SJCRH30 (cell line): ENCODE results near the gene PHLDB1. TPM values are rescaled to one million over a fixed set of nuclear protein-coding genes. Genes with fewer than 3 reads are reported as not detected.

Experiments
- DNase-seq, 2 experiments: peaks; one replicate each; pipeline ENCODE4 v3.0.0-alpha.2; 2015 to 2020
- H3K27ac ChIP-seq: fragments of 250-450 bp; sonication (Bioruptor Pico); 2 replicates; pipeline ENCODE4 v1.5.1; 2020; ENCODE audit warnings: mild to moderate bottlenecking, moderate library complexity
- H3K27me3 ChIP-seq: fragments of 250-450 bp; sonication (Bioruptor Pico); 2 replicates; pipeline ENCODE4 v1.5.1; 2020; ENCODE audit warnings: mild to moderate bottlenecking, moderate library complexity
- H3K36me3 ChIP-seq: fragments of 250-450 bp; sonication (Bioruptor Pico); 2 replicates; pipeline ENCODE4 v1.5.1; 2020; ENCODE audit warnings: mild to moderate bottlenecking, moderate library complexity
- H3K4me1 ChIP-seq: fragments of 250-450 bp; sonication (Bioruptor Pico); 2 replicates; pipeline ENCODE4 v1.5.1; 2020; ENCODE audit warnings: mild to moderate bottlenecking, moderate library complexity
- H3K4me3 ChIP-seq: fragments of 250-450 bp; sonication (Bioruptor Pico); 2 replicates; pipeline ENCODE4 v1.5.1; 2020; ENCODE audit warnings: mild to moderate bottlenecking, moderate library complexity
- H3K9me3 ChIP-seq: fragments of 250-450 bp; sonication (Bioruptor Pico); replicated peaks from 2 replicates; pipeline ENCODE4 v1.5.1; 2020; ENCODE audit warnings: mild to moderate bottlenecking, moderate library complexity
- total RNA-seq: library from RNA; depleted of rRNA; stranded (reverse); fragments of >200 nt; shearing (Covaris generic); gene quantifications from 2 replicates; pipeline ENCODE4 v1.2.3, GENCODE V29; 2014

The PHLDB1 gene
- total RNA-seq, 1 experiment from 2014 or later, result 21.6 TPM

DNA sequence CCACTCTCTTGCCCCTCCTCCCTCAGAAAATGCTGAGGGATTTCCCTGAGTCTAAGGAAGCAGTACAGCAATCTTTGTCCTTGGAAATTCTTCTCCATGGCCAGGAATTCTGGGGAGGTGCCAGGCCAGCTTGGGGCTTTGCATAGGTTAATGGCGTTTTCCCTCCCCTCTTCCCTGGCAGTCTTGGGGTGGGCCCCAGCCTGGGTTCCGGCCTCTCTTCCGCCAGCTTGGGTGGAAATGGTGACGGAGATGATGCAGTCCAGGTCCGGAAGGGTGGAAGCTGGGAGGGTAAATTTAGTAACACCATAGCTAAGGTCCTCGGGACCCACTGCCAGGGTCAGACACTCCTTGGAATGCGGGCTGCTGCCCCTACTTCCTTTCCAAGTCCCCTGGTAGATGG, 5.0 kb downstream of the PHLDB1 start:
- DNase-seq, result no peak
- H3K27ac ChIP-seq, result no peak overlapping the region
- peaks cover 6% of the 10 kb centered on the region; the same call in 1 of the 2 replicates for H3K4me1 ChIP-seq
- no peak overlapping the region for H3K4me3 ChIP-seq
- no peaks in the 10 kb centered on the region for H3K27me3 ChIP-seq
- no peaks in the 10 kb centered on the region for H3K9me3 ChIP-seq
- H3K36me3 ChIP-seq, result no peaks in the 10 kb centered on the region

DNA sequence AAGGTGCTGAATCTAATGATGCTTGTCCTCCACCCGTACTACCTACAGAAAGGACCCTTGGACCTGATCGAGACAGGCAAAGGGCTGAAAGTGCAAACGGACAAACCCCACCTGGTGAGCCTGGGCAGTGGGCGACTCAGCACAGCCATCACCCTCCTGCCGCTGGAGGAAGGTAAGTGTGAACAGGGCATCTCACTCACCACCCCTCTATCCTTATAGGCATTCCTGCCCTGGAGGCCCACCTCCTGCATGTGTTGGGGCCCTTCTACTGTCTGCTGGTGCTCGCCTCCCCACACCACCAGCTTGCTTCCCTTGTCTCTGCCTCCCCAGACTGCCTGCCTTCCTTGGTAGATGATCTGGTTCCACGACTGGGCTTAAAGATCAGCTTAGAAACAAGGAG, 7.1 kb downstream of the PHLDB1 start:
- no peaks in the 10 kb centered on the region for H3K9me3 ChIP-seq
- no peak overlapping the region for H3K4me3 ChIP-seq
- no peaks in the 10 kb centered on the region for H3K27me3 ChIP-seq
- H3K27ac ChIP-seq, result no peak overlapping the region
- no peak for DNase-seq
- no peaks in the 10 kb centered on the region for H3K36me3 ChIP-seq
- H3K4me1 ChIP-seq, result peaks cover 16% of the 10 kb centered on the region

DNA sequence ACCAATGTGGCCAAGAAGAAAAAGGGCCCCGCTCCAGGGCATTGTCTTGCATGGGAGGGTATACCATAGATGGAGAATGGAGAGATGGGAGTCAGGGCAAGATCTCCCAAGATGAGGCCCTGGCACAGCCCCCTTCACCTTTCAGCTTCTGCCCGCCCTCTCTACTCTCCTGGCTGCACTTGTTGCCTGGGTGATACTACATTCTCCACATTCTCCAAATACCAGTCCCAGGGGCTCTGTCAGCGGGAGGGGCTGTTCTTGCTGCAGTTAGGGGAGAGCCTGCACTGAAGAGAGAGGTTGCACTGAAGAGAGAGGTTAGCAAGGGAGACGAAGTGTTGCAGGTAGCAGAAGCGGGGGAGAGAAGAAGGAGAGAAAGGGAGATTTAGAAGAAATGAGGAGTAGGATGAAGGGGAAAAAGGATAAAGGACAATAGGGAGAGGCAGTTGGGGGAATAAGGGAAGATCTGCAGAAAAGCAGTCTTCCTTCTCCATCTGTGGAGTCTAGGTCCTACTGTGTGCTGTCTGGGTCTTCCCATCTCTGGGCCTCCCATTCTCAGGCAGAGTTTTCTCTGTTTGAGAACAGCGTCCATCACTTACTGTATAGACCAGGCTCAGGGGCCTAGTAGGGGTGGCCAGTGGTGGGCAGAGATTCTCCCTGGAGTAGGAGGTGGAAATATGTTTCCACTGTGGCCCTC, 8.0 kb downstream of the PHLDB1 start:
- Histone ChIP-seq H3K4me1 (peaks cover 19% of the 10 kb centered on the region), H3K27ac (no peak overlapping the region), H3K4me3 (no peak overlapping the region), H3K36me3 (no peaks in the 10 kb centered on the region), H3K9me3 (no peaks in the 10 kb centered on the region), H3K27me3 (no peaks in the 10 kb centered on the region)
- peak in 1 of 2 experiments; percentile 17 for DNase-seq

DNA sequence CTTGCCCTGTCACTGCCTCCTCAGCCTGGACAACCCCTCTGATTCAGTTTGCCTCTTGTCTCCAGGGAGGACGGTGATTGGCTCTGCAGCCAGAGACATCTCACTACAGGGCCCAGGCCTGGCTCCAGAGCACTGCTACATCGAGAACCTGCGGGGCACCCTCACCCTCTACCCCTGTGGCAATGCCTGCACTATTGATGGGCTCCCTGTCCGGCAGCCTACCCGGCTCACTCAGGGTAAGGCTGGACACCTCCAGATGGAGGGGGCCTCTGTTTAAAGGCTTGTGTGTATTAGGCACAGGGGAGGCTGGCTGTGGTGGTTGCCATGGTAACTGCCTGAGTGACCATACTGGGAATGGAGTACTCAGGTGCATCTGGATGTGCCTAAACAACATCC, 8.6 kb downstream of the PHLDB1 start:
- Histone ChIP-seq H3K27me3 (no peaks in the 10 kb centered on the region), H3K36me3 (no peaks in the 10 kb centered on the region), H3K9me3 (no peaks in the 10 kb centered on the region), H3K4me1 (peaks cover 23% of the 10 kb centered on the region), H3K4me3 (no peak overlapping the region), H3K27ac (no peak overlapping the region)
- no peak for DNase-seq

DNA sequence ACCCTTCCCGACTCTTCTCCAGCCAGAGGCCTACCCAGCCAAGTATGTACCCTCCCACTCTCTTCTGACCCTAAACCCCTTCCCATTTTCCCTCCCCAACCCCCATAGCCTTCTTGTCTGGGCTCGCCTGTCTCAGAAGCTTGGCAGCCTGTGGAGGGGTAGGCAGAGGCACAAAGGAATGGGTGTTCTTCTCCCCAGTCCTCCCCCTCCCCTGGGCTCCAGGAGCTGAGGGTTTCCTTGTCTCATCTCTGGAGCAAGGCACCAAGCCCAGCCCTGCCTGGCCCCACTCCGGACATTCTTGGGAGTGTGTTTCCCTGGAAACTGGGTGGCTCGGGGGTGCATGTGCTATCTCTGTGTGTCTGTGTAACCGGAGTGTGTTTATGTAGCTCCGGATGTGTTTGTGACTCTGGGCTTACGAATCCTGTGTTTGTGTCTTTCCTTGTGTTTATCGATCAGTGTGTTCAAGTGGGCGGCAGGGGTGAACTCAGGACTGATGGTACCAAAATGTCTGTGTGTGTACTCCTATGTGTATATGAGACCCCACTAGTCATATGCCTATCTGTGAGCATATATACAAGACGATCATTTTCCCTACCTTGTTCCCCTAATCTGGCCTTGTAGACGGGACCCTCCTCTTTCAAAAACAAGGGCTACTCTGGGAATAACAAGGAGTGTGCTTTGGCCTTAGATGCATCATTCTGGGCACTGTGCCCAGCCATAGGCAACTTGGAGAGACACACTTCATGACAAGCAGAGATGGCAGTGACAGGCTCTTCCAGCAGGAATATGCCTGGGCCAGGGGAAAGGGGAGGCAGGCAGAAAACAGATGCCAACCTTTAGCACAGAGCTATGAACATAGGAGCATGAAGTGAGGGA, 10.9 kb downstream of the PHLDB1 start:
- H3K4me1 ChIP-seq, result peaks cover 30% of the 10 kb centered on the region
- no peak overlapping the region for H3K4me3 ChIP-seq

DNA sequence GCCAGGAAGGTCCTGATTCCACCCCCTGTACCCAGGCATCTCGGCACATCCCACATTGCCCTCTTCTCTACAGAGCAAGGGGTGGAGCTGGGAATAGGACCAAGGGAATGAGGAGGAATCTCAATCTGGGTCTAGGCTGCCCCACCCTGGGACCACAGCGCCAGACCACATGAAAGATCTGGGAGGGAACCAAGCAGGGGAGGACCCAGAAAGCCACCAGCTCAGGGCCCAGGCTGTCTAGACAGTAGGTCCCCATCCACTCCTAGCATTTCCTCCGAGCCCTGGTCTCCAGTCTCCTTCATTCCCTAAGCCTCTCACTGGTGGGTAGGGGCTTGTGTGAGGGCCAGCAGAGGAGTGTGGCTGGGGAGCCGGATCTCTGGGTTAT, 11.6 kb downstream of the PHLDB1 start:
- Histone ChIP-seq H3K4me3 (no peak overlapping the region), H3K27ac (peak overlapping the region; percentile 80), H3K4me1 (peaks cover 36% of the 10 kb centered on the region), H3K9me3 (no peaks in the 10 kb centered on the region), H3K36me3 (no peaks in the 10 kb centered on the region), H3K27me3 (no peaks in the 10 kb centered on the region)
- peak; percentile 16 to 29 for DNase-seq

More for the DNA sequence above, 10.9 kb downstream of the PHLDB1 start:
- Histone ChIP-seq H3K27me3 (no peaks in the 10 kb centered on the region), H3K9me3 (no peaks in the 10 kb centered on the region), H3K36me3 (no peaks in the 10 kb centered on the region), H3K27ac (peak overlapping the region; percentile 80)
- DNase-seq, result no peak

DNA sequence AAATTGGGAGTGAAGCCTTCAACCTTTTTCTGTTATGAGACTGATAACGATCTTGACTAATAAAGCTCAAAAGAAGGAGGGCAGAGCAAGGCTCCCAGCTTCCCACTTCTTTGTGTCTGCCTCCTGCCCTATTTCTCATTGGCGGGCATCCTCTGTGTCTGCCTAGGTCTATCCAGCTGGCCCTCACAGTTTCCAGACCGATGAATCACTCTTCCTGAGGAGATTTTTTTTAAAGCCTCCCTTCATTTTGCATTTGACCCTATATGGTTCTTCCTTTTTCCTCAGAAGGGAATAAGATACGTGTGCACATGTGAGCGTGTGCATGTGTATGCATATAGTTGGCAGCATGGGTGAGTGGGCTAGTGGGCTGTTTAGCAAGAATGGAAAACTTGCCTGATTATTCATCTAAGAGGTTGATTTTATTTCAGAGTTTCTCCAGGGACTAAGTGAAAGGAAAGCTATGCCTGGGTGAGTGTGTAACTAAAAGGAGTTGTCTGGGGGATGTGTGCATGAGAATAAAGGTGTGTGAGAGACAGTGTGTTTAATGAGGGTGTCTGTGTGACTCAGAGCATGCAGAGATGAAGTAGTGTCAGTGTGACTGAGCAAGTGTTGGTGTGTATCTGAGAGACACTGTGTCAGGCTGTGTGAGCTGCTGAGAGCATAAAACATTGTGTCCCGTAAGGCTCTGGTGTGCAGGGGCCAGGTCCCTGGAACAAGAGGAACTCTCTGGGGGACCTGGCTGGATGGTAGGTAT, 12.2 kb downstream of the PHLDB1 start:
- Histone ChIP-seq H3K36me3 (no peaks in the 10 kb centered on the region), H3K9me3 (no peaks in the 10 kb centered on the region), H3K27ac (peak overlapping the region; percentile 80), H3K4me1 (peaks cover 36% of the 10 kb centered on the region), H3K27me3 (no peaks in the 10 kb centered on the region), H3K4me3 (no peak overlapping the region)
- DNase-seq, result peak; percentile 45 to 49

DNA sequence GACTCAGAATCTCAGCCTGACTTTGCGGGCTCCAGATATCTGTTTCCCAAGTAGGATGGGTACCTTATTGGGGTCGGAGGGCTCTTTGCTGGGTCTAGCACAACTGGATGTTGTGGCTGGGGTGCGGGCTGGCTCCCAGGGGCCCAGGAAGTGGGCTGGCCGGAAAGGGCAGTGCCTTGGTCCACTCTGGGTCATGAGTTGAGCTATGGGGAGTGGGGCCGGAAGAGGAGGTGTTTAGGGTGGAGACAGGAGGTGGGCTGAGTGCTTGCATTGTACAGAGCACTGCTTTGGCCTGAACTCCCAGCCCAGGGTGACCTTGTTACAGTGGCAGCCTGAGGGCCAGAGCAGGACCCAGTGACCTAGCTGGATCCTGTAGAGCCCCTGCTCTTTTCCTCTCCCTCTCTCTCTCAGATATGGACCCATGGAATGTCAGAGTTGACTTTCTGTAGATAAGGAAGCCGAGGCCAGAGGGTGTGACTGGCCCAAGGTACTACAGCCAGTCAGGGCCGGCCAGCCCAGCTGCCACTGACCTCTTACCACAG, 13.2 kb downstream of the PHLDB1 start:
- Histone ChIP-seq H3K36me3 (no peaks in the 10 kb centered on the region), H3K4me1 (peaks cover 31% of the 10 kb centered on the region), H3K27me3 (no peaks in the 10 kb centered on the region), H3K9me3 (no peaks in the 10 kb centered on the region), H3K4me3 (peak overlapping the region; percentile 74), H3K27ac (peak overlapping the region; percentile 85)
- DNase-seq, result no peak

DNA sequence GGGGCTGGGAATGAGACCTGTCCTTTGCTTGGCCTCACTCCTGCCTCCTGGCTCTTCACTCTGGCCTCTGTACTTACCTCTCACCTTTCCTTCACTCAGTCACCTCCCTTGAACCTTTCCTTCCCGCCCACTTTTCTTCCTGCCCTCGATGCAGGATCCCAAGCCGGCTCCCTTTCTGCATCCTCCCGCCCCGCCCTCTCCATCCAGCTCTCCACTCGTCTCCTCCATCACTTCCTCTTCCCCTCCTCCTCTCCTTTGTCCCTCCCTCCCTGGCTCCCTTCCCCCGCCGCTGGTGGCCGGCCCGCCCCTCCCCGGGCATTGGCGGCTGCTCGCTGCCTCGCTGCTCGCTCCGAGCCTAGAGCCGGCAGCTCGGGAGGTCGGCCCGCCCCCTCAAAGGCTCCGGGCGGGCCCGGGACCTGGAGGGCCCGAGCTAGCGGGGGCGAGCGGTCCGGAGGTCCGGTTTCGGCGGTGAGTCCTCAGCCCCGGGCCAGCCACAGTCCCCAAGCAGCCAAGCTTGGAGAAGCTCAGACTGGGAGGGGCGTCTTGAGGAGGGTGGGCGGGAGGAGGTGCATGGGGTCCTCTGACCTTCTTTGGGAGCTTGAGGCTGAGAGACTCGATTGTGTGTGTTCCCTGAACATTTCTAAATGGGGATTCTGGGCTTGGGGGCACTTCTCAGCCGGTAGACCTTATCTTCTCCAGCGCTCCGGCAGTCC, 13.8 kb downstream of the PHLDB1 start:
- Histone ChIP-seq H3K27me3 (no peaks in the 10 kb centered on the region), H3K4me3 (peak overlapping the region; percentile 74), H3K4me1 (peaks cover 30% of the 10 kb centered on the region), H3K36me3 (no peaks in the 10 kb centered on the region; the same call in 1 of the 2 replicates), H3K9me3 (no peaks in the 10 kb centered on the region), H3K27ac (peak overlapping the region; percentile 85)
- DNase-seq, result peak; percentile 88 to 89

DNA sequence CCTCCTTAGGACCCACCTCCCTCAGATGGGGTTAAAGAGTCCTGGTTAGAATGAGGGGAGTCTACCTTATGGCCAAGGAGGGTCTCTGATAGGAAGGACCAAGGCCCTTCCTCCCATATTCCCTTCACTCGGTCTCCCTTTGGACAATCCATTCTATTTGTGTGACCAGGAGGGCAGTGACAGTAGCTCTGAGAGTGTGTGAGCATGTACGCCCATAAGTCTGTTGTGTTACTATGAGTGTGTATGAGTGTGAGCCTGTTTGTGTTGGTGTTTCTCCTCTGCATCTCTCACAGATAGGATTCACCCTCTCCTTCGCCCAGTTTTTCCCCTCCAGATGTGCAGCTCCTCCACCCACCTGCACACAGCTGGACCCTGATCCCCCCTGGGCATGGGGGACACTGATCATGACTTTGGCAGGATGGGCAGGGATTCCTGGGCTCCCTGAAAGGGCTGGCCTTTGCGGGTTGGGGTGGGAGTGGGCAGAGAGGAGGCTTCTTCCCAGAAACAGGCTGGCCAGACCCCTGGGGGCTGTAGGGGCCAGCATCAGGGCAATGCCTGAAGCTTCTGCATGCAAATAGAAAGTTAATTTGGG, 14.5 kb downstream of the PHLDB1 start:
- Histone ChIP-seq H3K27me3 (no peaks in the 10 kb centered on the region), H3K36me3 (no peaks in the 10 kb centered on the region; the same call in 1 of the 2 replicates), H3K27ac (peak overlapping the region; percentile 85), H3K9me3 (no peaks in the 10 kb centered on the region), H3K4me1 (peaks cover 30% of the 10 kb centered on the region), H3K4me3 (peak overlapping the region; percentile 74)
- peak in 1 of 2 experiments; percentile 22 for DNase-seq

DNA sequence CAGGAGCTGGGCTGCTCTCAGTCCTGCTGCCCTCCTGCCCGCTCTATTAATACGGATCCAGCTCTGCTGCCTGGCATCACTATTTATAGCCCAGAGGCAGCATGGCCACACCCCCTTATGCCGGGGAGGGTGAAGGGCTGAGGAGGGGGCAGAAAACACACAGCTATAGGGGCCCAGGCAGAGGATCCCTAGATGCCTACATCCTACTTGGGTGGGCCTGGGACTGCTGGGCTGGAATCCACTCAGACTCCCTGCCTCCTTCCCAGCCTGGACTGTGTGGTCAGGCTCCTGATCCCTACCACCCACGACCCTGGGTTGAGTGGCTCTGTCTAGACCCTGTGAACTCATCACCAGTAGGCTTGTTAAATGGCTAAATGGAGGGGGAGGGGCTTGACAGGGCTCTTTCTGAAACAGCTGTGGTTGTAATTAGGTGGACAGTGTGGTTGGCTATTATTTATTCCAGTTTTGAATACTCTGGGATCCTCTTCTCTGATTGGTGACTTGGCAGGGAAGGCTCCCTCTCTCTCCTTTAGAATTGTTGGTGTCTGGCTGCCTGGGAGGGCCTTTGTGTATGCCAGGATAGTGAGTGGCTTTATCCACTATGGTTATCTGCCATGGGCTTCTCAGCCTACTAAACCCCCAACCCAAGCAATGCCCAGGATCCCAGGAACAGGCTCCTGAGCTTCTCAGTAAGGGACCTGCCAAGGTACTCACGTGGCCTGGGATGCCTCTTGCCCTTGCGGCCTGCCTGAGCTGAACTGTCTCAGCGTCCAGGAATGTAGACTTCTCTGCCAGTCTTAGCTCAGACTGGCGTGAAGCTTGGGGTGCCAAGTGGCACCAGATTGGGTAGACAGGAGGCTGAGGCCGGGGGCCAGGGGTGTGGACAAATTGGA, 15.2 kb downstream of the PHLDB1 start:
- H3K4me3 ChIP-seq, result peak overlapping the region; percentile 74
- peaks cover 5% of the 10 kb centered on the region; the same call in 1 of the 2 replicates for H3K36me3 ChIP-seq
- H3K27ac ChIP-seq, result peak overlapping the region; percentile 85
- H3K4me1 ChIP-seq, result peaks cover 30% of the 10 kb centered on the region
- H3K27me3 ChIP-seq, result no peaks in the 10 kb centered on the region
- no peaks in the 10 kb centered on the region for H3K9me3 ChIP-seq
- peak; percentile 93 to 94 for DNase-seq

DNA sequence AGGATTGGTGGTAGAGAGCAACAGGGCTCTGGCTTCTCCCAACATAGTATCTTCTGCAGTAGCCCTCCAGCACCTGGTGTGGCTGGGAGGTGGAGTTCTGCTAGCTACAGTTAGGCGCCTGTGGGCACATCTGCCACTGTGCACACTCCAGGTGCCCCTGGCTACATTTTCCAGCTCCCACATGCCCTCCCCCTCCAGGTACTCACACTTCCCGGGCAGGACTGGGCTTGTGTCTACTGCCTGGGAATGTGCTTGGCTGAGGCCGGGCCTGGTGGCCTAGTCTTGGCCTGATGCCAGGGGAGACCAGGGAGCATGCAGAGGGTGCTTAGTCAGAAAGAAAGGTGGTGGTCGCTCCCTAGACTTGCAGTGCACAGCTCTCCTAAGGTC, 15.8 kb downstream of the PHLDB1 start:
- peak; percentile 69 to 72 for DNase-seq
- peaks cover 30% of the 10 kb centered on the region for H3K4me1 ChIP-seq
- H3K27me3 ChIP-seq, result no peaks in the 10 kb centered on the region
- H3K36me3 ChIP-seq, result peaks cover 6% of the 10 kb centered on the region; the same call in 1 of the 2 replicates
- H3K9me3 ChIP-seq, result no peaks in the 10 kb centered on the region
- H3K27ac ChIP-seq, result peak overlapping the region; percentile 85
- peak overlapping the region; percentile 22 for H3K4me3 ChIP-seq
